NCI-H524 (cell line): Measurements from ENCODE around the gene TGFBR1.
"Not testable (repeated sequence)": the region's sequence is repeated elsewhere in the genome, so short reads cannot be mapped to it uniquely, and the experiment has no call there.

Experiments used
- DNase-seq, 2 experiments: peaks; one replicate each; lab custom pipeline; 2025; lab: John Stamatoyannopoulos, UW

The TGFBR1 gene

DNA sequence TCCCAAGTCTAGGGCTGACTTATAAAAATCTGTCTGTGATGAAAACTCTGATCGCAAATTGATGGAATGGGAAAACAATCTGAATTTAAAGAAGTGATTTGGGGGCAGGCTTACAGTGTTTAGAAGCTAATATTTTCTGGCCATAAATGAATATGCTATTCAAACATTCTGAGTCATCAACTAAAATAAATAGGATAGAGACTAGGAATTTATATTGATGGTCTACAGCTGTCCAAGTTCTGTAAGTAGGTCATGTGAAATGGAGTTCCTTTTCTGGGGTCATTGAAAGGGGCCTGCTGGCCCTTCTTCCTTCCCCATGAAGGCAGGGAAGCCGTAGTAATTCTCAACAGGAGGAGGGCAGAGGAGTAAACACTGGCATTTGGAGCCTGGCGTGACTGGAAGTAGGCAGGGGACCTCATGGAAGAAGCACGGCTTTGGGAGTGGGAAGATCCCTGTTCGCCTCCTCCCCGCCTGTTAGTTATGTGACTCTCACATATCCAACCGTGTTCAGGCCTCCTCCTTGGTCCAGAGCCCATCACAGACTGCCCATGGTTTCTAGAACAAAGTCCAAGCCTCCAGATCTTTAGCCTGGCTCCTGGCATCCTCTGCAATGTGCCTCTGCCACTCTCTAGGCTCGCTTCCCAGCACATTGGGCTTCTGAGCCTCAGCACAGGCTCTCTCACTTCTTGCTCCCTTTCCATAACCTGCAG is 85.1 kb downstream of the TGFBR1 start:
- no peak for DNase-seq

DNA sequence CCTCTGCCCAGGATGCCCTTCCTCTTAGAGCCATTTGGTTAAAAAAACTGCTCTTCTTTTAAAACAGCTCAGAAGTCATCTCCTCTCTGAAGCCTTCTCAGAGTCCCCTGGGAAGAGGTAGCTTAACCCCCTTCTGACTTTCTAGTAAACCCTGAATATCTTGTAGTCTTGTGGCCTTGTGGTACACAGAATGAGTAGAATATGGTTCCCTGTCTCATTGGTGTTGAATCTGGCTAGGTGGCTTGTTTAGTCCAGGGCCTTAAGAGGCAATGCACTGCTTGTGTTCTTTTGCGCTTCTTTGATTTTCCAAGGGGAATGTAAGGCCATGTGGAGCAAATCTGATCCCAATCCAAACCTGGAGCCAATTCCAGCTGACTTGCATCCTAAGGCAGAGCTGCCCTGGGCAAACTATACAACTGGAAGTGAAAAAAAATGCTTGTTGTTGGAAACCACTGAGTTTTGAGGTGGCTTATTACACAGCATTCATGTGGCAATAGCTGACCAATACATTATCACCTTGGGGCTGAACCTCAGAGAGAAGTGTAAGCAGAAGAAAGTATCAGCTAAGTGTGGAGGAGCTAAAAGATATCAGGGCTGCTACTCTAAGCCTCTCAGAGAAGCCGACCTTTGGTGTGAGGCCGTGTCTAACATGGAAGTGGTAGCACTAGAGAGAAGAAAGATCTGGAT is 85.8 kb downstream of the TGFBR1 start:
- no peak for DNase-seq

DNA sequence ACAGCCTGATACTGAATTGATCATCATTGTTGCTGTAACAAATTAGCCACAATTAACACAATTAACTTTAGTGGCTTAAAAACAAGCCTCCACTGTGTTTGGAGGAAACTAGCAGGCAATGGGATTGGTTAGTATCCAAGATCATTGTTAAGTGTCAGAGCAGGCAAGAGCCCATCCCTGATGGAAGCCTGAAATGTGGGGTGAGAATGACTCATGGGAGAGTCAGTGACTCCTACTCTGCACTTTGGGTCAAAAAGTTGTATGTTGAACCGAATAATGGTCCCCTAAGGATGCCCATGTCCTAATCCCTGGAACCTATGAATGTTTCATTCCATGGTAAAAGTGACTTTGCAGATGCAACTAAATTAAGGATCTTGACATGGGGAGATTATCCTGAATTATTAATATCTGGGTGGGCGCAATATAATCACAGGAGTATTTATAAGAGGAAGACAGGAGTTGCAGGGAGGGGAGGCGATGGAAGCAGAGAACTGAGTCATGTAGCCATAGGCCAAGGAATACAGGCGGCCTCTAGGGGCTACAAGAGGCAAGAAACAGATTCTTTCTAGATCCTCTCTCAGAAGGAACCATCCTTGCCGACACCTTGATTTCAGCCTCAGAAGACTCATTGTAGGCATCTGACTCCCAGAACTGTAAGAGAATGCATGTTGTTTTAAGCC is 88.0 kb downstream of the TGFBR1 start:
- DNase-seq = no peak

DNA sequence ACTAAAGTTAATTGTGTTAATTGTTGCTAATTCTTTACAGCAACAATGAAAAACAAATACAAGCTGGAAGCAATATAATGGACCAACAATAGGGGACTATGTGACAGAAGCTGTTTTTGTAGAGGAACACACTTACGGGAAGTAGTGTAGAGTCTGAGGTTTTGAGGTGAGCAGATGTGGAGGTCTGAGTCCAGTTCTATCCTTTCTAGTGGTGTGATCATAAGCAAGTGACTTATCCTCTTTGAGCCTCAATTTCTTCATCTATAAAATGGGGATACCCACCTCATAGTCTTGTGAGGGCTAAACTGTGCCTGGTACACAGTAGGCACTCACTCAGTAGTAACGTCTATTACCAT is 88.5 kb downstream of the TGFBR1 start:
- DNase-seq = no peak

DNA sequence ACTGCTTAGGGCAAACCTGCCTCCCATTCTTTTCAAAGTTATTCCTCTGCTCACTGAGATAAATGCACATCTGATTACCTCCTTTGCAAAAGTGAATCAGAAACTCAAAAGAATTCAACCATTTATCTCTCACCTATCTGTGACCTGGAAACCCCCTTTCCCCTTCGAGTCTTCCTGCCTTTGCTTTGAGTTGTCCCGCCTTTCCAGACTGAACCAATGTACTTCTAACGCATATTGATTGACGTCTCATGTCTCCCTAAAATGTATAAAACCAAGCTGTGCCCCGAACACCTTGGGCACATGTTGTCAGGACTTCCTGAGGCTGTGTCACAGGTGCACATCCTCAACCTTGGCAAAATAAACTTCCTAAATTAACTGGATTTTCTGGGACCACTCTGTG is 91.6 kb downstream of the TGFBR1 start:
- DNase-seq = not testable (repeated sequence)

DNA sequence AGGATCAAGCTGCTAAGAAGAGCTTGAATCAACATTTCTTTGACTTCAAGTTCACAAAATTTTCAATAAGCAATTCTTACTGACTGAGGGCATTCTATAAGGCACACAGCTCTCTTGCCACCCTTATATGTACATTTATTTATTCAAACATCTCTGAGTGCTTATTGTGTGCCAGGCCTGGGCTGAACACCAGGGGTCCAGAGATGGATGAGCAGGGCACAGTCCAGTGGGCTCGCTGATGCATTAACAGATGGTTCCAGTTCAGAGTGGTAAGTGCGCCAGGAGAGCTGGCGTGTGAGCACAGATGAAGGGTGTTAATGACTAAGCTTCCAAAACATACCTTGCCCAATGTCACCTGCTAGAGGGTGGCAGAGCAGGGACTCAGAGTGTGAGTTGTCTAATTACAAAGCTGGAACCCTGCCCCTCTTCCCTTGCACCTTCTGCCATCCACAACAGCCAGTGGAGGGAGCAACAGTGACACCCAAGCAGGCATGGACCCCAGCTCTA is 92.3 kb downstream of the TGFBR1 start:
- peak; percentile 90 to 96 for DNase-seq

DNA sequence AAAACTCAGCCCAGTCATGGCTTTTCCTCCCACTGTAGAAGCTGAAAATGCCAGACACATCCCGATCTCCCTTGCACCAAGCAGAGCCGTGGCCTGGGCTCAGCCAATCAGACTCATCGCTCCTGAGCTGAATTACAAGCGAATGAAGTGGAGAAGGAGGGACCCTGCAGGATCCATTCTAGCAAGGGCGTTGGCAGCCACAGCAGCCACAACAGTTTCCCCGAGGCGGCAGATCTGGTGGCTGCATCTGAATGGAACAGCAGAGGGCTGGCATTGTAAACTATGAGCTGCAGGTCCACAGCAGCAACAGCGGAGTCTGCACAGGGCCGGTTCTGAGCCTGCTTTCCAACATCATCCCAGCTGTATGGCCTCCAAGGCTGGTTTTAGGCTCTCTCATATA is 93.1 kb downstream of the TGFBR1 start:
- no peak for DNase-seq

DNA sequence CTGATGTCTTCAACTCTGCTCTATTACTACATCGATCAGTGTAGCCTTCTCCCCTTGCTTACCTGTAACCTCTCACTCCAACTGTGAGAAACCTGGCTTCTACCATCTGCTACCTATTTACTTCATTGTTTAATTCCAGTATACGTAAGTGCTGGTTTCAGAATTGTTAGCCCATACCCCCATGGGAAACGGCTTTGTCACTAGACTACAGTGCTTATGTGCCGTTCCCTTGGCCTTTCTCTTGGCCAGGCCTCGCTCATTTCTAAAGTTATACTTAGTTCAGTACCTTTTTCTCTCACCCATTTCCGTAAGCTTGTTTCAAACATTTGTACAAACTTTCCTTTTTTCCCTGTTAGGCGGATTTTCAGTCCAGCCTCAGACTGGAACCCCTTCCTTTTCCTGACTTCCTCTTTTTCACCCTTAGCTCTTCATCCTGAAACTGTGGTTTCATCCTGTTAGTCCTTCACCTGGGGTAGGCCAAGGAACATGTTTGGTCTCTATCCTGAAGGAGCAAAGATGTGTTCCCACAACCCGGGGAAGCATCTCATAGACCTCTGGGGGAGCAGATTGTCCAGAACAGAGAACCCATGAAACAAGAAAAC is 95.1 kb downstream of the TGFBR1 start:
- DNase-seq = peak; percentile 82 to 98

DNA sequence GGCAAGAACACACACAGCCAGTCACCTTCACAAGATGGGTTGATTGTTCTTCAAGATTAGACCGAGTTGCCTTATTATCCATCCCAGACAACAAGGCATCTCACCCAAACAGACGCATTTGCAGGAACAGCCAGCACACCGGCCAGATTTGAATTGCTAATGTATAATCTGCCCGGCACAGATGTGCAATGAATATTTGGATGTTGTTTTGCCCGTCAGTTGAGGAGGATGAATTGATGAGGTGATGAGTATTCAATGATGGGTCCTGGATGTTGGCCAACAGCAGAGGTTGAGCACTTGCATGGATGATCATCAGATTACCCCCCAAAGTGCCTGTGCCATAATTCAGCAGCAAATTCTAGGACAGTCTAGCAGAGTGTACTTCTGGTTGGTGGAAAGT is 96.7 kb downstream of the TGFBR1 start:
- peak; percentile 95 to 98 for DNase-seq
